H9 (cell line): ENCODE data around the gene KIF26A. TPM values are rescaled to one million over a fixed set of nuclear protein-coding genes. Genes with fewer than 3 reads are reported as not detected.

Experiments used
- DNase-seq: peaks from one replicate; pipeline ENCODE4 v3.0.0-alpha.2; 2017
- H2AFZ ChIP-seq: one replicate; pipeline ENCODE4 v1.6.1; 2013; ENCODE audit warnings: mild to moderate bottlenecking, low read length, control low read depth, moderate library complexity
- H2AK5ac ChIP-seq: 2 replicates; pipeline ENCODE4 v1.6.1; 2013; ENCODE audit warnings: low read length, control low read depth, mixed read lengths; ENCODE audit not compliant: insufficient read length
- H2BK120ac ChIP-seq: one replicate; pipeline ENCODE4 v1.6.1; 2013; ENCODE audit warnings: low read depth, mild to moderate bottlenecking, low read length, control low read depth, inconsistent platforms; ENCODE audit not compliant: poor library complexity, severe bottlenecking
- H2BK12ac ChIP-seq: 2 replicates; pipeline ENCODE4 v1.6.1; 2013; ENCODE audit warnings: low read length, control low read depth, mixed read lengths, low read depth; ENCODE audit not compliant: insufficient read length
- H2BK15ac ChIP-seq: 2 replicates; pipeline ENCODE4 v1.6.1; 2013; ENCODE audit warnings: low read depth, low read length, control low read depth
- H2BK20ac ChIP-seq: one replicate; pipeline ENCODE4 v1.6.1; 2013; ENCODE audit warnings: low read depth, mild to moderate bottlenecking, low read length, control low read depth, inconsistent platforms; ENCODE audit not compliant: poor library complexity, severe bottlenecking
- H2BK5ac ChIP-seq: 2 replicates; pipeline ENCODE4 v1.6.1; 2013; ENCODE audit warnings: low read length, control low read depth, mixed read lengths; ENCODE audit not compliant: insufficient read length
- H3K14ac ChIP-seq: 2 replicates; pipeline ENCODE4 v1.6.1; 2013; ENCODE audit warnings: low read length, control low read depth; ENCODE audit not compliant: insufficient read depth
- H3K18ac ChIP-seq: 2 replicates; pipeline ENCODE4 v1.6.1; 2013; ENCODE audit warnings: low read depth, mild to moderate bottlenecking, mixed read lengths, low read length, control low read depth; ENCODE audit not compliant: insufficient read length
- H3K23ac ChIP-seq: 2 replicates; pipeline ENCODE4 v1.6.1; 2013; ENCODE audit warnings: low read length, control low read depth, mixed read lengths, low read depth; ENCODE audit not compliant: insufficient read length
- H3K23me2 ChIP-seq: 2 replicates; pipeline ENCODE4 v1.6.1; 2013; ENCODE audit warnings: low read depth, mild to moderate bottlenecking, mixed read lengths, low read length, control low read depth; ENCODE audit not compliant: insufficient read length, poor library complexity, severe bottlenecking
- H3K27ac ChIP-seq: 2 replicates; pipeline ENCODE4 v1.5.1; 2013; ENCODE audit warnings: low read length, control low read depth, mixed read lengths, low read depth; ENCODE audit not compliant: insufficient read length
- H3K27me3 ChIP-seq: 2 replicates; pipeline ENCODE4 v1.6.1; 2013; ENCODE audit warnings: low read length, control low read depth, inconsistent platforms; ENCODE audit not compliant: insufficient read depth
- H3K4ac ChIP-seq: 2 replicates; pipeline ENCODE4 v1.6.1; 2013; ENCODE audit warnings: low read depth, mild to moderate bottlenecking, control low read depth, inconsistent platforms, low read length, moderate library complexity
- H3K4me1 ChIP-seq: 2 replicates; pipeline ENCODE4 v1.6.1; 2013; ENCODE audit warnings: low read length, control low read depth, inconsistent platforms; ENCODE audit not compliant: insufficient read depth
- H3K4me2 ChIP-seq: 2 replicates; pipeline ENCODE4 v1.6.1; 2013; ENCODE audit warnings: low read length, control low read depth, mixed read lengths; ENCODE audit not compliant: insufficient read length, insufficient read depth
- H3K56ac ChIP-seq: 2 replicates; pipeline ENCODE4 v1.6.1; 2013; ENCODE audit warnings: low read depth, mild to moderate bottlenecking, mixed read lengths, low read length, control low read depth; ENCODE audit not compliant: insufficient read length
- H3K79me1 ChIP-seq: 2 replicates; pipeline ENCODE4 v1.6.1; 2013; ENCODE audit warnings: low read depth, mild to moderate bottlenecking, moderate library complexity, low read length, control low read depth, inconsistent platforms; ENCODE audit not compliant: insufficient read depth, poor library complexity, severe bottlenecking
- H3K79me2 ChIP-seq: 2 replicates; pipeline ENCODE4 v1.6.1; 2013; ENCODE audit warnings: low read length, control low read depth, inconsistent platforms; ENCODE audit not compliant: insufficient read depth
- H3K9ac ChIP-seq: 2 replicates; pipeline ENCODE4 v1.6.1; 2013; ENCODE audit warnings: low read length, control low read depth, mixed read lengths; ENCODE audit not compliant: insufficient read length; ENCODE audit errors: extremely low read depth
- H3K9me3 ChIP-seq: one replicate; pipeline ENCODE4 v1.6.1; 2013; ENCODE audit warnings: low read depth, low read length, inconsistent platforms; ENCODE audit not compliant: control insufficient read depth
- H3T11ph ChIP-seq: one replicate; pipeline ENCODE4 v1.6.1; 2013; ENCODE audit warnings: mild to moderate bottlenecking, low read length, control low read depth, inconsistent platforms
- H4K20me1 ChIP-seq: one replicate; pipeline ENCODE4 v1.6.1; 2013; ENCODE audit not compliant: control insufficient read depth, insufficient read length, insufficient read depth
- H4K5ac ChIP-seq: 2 replicates; pipeline ENCODE4 v1.6.1; 2013; ENCODE audit warnings: low read depth, mild to moderate bottlenecking, mixed read lengths, low read length, control low read depth; ENCODE audit not compliant: insufficient read length
- H4K8ac ChIP-seq: replicated peaks from 2 replicates; pipeline ENCODE4 v1.6.1; 2013; ENCODE audit warnings: low read length, control low read depth, mixed read lengths, low read depth; ENCODE audit not compliant: insufficient read length
- H4K91ac ChIP-seq: 2 replicates; pipeline ENCODE4 v1.6.1; 2013; ENCODE audit warnings: low read depth, mild to moderate bottlenecking, moderate library complexity, mixed read lengths, low read length, control low read depth; ENCODE audit not compliant: insufficient read length
- H3K27ac Mint-ChIP-seq, 3 experiments: 2 replicates in 2 of 3; 3 replicates in 1 of 3; pipeline ENCODE4 v1.8.0; 2020 to 2021; ENCODE audit warnings: mixed read lengths in 3 of 3, mild to moderate bottlenecking in 1 of 3, moderate library complexity in 1 of 3
- H3K27me3 Mint-ChIP-seq: 2 replicates; pipeline ENCODE4 v1.8.0; 2021; ENCODE audit warnings: low read depth, mild to moderate bottlenecking, moderate library complexity, mixed read lengths
- H3K36me3 Mint-ChIP-seq, 3 experiments: 2 replicates in 2 of 3; 3 replicates in 1 of 3; pipeline ENCODE4 v1.8.0; 2020 to 2021; ENCODE audit warnings: low read depth in 3 of 3, mixed read lengths in 3 of 3; ENCODE audit not compliant: insufficient read depth in 1 of 3
- H3K4me1 Mint-ChIP-seq, 2 experiments: 2 replicates each; pipeline ENCODE4 v1.8.0; 2020; ENCODE audit warnings: mixed read lengths in 2 of 2
- H3K4me3 Mint-ChIP-seq, 2 experiments: 2 replicates in 1 of 2; 3 replicates in 1 of 2; pipeline ENCODE4 v1.8.0; 2020 to 2021; ENCODE audit warnings: mild to moderate bottlenecking in 2 of 2, mixed read lengths in 2 of 2, moderate library complexity in 1 of 2
- H3K9me3 Mint-ChIP-seq, 2 experiments: 2 replicates in 1 of 2; 3 replicates in 1 of 2; pipeline ENCODE4 v1.8.0; 2020; ENCODE audit warnings: mild to moderate bottlenecking in 2 of 2, mixed read lengths in 2 of 2, moderate library complexity in 1 of 2
- WGBS: extraction: QIAGEN DNeasy Blood & Tissue Kit; methylation state at CpG from one replicate; pipeline ENCODE4 v1.1.7; 2013; ENCODE audit warnings: missing lambda C conversion rate, low lambda C conversion rate, mixed read lengths; ENCODE audit not compliant: insufficient read length; ENCODE audit errors: extremely low coverage; 5-methylcytosine and 5-hydroxymethylcytosine counted together
- total RNA-seq: library from RNA; stranded (reverse); gene quantifications from 2 replicates; pipeline ENCODE4 v1.2.1, GENCODE V29; 2021
- TF ChIP-seq, protein P1 (sequence below): fragments of 200-600 bp; sonication (generic); conservative IDR thresholded peaks from 3 replicates; pipeline ENCODE4 v1.8.0; 2021; ENCODE audit warnings: antibody characterized with exemption, mild to moderate bottlenecking

Gene KIF26A
- total RNA-seq, 1 experiment from 2014 or later = 44.2 TPM

GRCh38 chr14:104199266-104199895 lies 61.0 kb downstream of the KIF26A start:
- H4K8ac ChIP-seq = no peak overlapping the region
- no peak overlapping the region for H3K18ac ChIP-seq
- no peak overlapping the region for H3K4ac ChIP-seq
- H3K27ac ChIP-seq = no peak overlapping the region
- DNase-seq = no peak
- H3K56ac ChIP-seq = no peak overlapping the region
- H2BK15ac ChIP-seq = no peak overlapping the region
- no peaks in the 10 kb centered on the region for H3K79me2 ChIP-seq
- TF ChIP-seq, protein P1, sequence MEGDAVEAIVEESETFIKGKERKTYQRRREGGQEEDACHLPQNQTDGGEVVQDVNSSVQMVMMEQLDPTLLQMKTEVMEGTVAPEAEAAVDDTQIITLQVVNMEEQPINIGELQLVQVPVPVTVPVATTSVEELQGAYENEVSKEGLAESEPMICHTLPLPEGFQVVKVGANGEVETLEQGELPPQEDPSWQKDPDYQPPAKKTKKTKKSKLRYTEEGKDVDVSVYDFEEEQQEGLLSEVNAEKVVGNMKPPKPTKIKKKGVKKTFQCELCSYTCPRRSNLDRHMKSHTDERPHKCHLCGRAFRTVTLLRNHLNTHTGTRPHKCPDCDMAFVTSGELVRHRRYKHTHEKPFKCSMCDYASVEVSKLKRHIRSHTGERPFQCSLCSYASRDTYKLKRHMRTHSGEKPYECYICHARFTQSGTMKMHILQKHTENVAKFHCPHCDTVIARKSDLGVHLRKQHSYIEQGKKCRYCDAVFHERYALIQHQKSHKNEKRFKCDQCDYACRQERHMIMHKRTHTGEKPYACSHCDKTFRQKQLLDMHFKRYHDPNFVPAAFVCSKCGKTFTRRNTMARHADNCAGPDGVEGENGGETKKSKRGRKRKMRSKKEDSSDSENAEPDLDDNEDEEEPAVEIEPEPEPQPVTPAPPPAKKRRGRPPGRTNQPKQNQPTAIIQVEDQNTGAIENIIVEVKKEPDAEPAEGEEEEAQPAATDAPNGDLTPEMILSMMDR = no peak
- H2BK120ac ChIP-seq = no peak overlapping the region
- no peaks in the 10 kb centered on the region for H3K4me1 ChIP-seq
- H3K23ac ChIP-seq = no peak overlapping the region
- no peak overlapping the region for H3K14ac ChIP-seq
- no peaks in the 10 kb centered on the region for H3K9me3 Mint-ChIP-seq
- H3K9ac ChIP-seq = no peak overlapping the region
- no peak overlapping the region for H2AFZ ChIP-seq
- H3K4me3 Mint-ChIP-seq = no peak overlapping the region
- H2BK5ac ChIP-seq = no peak overlapping the region
- no peak overlapping the region for H3T11ph ChIP-seq
- H3K23me2 ChIP-seq = peaks cover 2% of the 10 kb centered on the region
- H3K9me3 ChIP-seq = no peaks in the 10 kb centered on the region
- no peak overlapping the region for H4K5ac ChIP-seq
- H3K79me1 ChIP-seq = no peaks in the 10 kb centered on the region
- H2AK5ac ChIP-seq = no peak overlapping the region
- H3K36me3 Mint-ChIP-seq = no peaks in the 10 kb centered on the region
- H4K91ac ChIP-seq = no peak overlapping the region
- H4K20me1 ChIP-seq = no peaks in the 10 kb centered on the region
- H3K27me3 ChIP-seq = no peaks in the 10 kb centered on the region
- peaks cover 7% of the 10 kb centered on the region for H3K27me3 Mint-ChIP-seq
- no peak overlapping the region for H2BK20ac ChIP-seq
- peaks cover 5 to 6% of the 10 kb centered on the region in 2 experiments for H3K4me1 Mint-ChIP-seq
- WGBS = no CpG with 5 or more reads among the region's 23 CpGs
- no peak overlapping the region for H2BK12ac ChIP-seq
- no peak overlapping the region for H3K4me2 ChIP-seq
- no peak overlapping the region for H3K27ac Mint-ChIP-seq
